ENCODE data around the gene CHAT. TPM values are rescaled to one million over a fixed set of nuclear protein-coding genes. Genes with fewer than 3 reads are reported as not detected.

The CHAT gene
- polyA plus RNA-seq, 3 donors, result 0.11 TPM; not detected in 2

- DNase-seq (ENCODE audit: extremely low read depth in 1 of 11, low read depth in 9 of 11, low spot score in 4 of 11), result no peak
These were observed 86.4 kb downstream of the CHAT start for GRCh38 chr10:49700211-49700610.

GRCh38 chr10:49700997-49701396 is 87.2 kb downstream of the CHAT start:
- DNase-seq (ENCODE audit: extremely low read depth in 1 of 11, low read depth in 9 of 11, low spot score in 4 of 11), result peak in 3 of 11 donors; percentile 9 to 22 (median 11)

DNA sequence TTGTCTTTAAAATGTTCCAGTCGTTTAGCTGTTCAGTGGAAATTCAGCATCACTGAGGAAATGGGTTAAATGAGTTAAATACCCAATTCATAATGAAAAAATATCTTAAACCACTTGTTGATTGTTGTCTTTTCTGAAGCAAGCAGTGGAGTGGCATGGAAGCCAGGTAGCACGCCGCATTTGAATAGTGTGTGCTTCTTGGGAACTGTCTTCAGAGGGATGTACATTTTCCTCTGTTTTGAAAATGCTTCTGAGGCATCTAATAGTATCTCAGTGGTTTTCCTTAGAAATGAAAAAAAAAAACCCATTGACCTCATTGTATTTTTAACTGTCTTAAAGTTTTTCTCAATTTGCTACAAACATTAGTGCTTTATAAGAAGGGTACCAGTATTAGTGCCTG is 93.7 kb downstream of the CHAT start:
- no peak for DNase-seq (ENCODE audit: extremely low read depth in 1 of 11, low read depth in 9 of 11, low spot score in 4 of 11)

DNA sequence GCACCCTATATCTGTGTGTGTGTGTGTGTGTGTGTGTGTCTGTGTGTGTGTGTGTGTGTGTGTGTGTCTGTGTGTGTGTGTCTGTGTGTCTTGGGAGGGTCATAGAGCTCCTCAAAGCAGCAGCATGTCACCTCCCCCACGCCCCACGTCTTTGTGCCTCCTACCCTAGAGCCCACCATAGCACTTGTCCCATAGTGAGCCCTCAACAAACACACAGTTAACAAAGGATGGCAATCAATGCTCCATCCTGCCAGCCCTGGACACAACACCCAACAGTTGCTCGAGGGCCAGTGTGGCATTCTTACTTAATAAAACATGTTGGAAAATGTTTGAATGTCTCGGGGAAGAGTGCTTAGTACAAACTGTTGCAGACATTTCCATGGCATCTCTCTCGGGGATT is 96.1 kb downstream of the CHAT start:
- DNase-seq (ENCODE audit: extremely low read depth in 1 of 11, low read depth in 9 of 11, low spot score in 4 of 11), result no peak

- no peak for DNase-seq (ENCODE audit: extremely low read depth in 1 of 11, low read depth in 9 of 11, low spot score in 4 of 11)
These were observed 97.1 kb downstream of the CHAT start for GRCh38 chr10:49710966-49711365.

DNA sequence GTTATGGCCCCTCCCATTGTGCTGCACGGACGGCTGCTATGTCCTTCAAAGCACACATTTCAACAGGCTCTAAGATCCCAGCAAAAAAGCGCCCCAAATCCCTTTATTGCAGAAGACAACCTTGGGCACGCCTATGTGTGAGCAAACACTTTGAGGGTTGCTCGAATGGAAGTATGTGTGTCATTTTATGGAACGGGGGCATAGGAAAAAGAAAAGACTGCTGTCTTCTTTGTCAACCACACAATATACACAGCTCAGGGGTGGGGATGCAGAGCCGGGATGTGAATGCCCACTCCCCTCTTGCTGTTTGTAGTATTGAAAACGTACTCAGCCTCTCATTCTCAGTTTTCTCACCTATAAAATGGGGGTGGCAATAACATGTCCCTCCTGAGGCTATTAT is 97.6 kb downstream of the CHAT start:
- no peak for DNase-seq (ENCODE audit: extremely low read depth in 1 of 11, low read depth in 9 of 11, low spot score in 4 of 11)

DNA sequence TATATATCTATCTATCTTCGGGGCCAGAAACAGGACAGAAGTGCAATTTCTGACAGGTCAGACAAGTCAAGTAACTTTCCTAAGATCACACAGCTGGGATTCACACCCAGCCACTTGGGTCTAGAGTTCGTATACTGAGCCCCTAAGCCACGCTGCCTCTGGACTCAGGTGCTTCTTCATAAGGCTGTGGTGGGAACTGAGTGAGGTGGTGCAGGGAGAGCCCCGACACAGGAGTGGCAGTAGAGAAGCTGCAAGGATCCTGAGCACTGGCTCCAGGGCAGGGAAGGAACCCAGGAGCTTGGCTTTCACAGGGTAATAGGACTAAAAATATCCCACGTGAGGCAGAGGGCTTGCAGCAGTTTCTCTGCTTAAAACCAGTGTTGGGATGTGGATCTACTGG is 99.4 kb downstream of the CHAT start:
- DNase-seq (ENCODE audit: extremely low read depth in 1 of 11, low read depth in 9 of 11, low spot score in 4 of 11), result no peak

Other genes starting within 250 kb of the CHAT start
- gene DRGX, start 217.9 kb upstream of the CHAT start, polyA plus RNA-seq (ENCODE audit: insufficient read length in 3 of 3), result under 1 TPM in 1 of 3 donors, not detected in 2; 0.09 TPM
- 10 to 100 TPM; 15.2 to 16.5 (median 15.8) TPM for gene ERCC6, start 74.9 kb upstream of the CHAT start, polyA plus RNA-seq (ENCODE audit: insufficient read length in 3 of 3)
- not detected for gene SLC18A3, start 3.7 kb upstream of the CHAT start, polyA plus RNA-seq (ENCODE audit: insufficient read length in 3 of 3)
- gene C10orf53, start 65.6 kb downstream of the CHAT start, polyA plus RNA-seq (ENCODE audit: insufficient read length in 3 of 3), result not detected
- 10 to 100 TPM; 37.2 to 60.0 (median 43.6) TPM for gene OGDHL, start 148.3 kb downstream of the CHAT start, polyA plus RNA-seq (ENCODE audit: insufficient read length in 3 of 3)

Data from renal cortex interstitium (tissue), 11 donors.